Esophagus muscularis mucosa (tissue), 4 donors: ENCODE measurements around the gene VWC2L.

ENCODE experiments used
- EP300 ChIP-seq: sonication (generic); formaldehyde crosslinking; IDR thresholded peaks from one replicate; pipeline ENCODE4 v1.6.1; 2017; ENCODE audit warnings: antibody characterized with exemption
- POLR2A ChIP-seq: fragments of 450-650 bp; IDR thresholded peaks from one replicate; pipeline ENCODE4 v1.6.1; 2017; ENCODE audit warnings: antibody characterized with exemption, moderate library complexity, mild to moderate bottlenecking, low read depth
- TF ChIP-seq, protein P1 (sequence below), 3 experiments: fragments of 200-600 bp in 2 of 3; fragments of 450-650 bp in 1 of 3; sonication (generic) in 2 of 3; IDR thresholded peaks; one replicate each; pipeline ENCODE4 v1.5.1; 2017 to 2019; ENCODE audit warnings: antibody characterized with exemption in 3 of 3, mild to moderate bottlenecking in 2 of 3, moderate library complexity in 1 of 3

DNA sequence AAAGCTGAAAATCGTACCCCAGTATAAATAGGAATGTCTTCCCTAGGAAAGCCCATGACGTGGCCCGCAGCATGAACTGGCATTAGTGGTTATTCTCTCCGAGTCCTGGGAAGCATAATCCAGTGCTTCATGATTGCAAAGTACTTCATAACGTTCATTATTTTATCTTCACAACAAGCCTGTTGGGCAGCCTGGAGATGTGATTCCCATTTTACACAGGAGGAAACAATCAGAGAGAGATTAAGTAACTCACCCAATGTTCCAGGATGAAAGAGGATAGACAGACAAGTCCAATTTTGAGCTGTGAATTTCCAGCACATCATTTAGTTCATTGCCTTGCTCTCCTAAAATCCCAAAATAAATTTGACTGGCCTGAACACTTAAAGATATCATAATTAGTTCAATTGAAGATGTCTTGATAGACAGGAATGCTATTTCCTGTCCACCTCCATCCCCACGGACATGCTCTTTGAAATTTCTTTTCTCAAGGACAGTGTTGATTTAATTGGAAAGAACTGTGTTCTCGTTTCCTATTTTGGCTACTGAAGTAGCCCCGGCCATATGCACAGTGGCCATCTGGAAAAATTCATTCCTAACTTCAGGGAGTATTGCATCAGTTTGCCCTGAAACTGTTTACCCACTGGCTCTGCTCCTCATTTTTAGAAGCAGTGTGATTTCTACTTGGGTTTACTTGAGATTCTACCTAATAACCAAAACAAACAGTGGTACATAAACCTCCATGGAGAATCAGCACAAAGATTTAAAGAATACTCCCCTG, 93.9 kb downstream of the VWC2L start:
- TF ChIP-seq, protein P1, sequence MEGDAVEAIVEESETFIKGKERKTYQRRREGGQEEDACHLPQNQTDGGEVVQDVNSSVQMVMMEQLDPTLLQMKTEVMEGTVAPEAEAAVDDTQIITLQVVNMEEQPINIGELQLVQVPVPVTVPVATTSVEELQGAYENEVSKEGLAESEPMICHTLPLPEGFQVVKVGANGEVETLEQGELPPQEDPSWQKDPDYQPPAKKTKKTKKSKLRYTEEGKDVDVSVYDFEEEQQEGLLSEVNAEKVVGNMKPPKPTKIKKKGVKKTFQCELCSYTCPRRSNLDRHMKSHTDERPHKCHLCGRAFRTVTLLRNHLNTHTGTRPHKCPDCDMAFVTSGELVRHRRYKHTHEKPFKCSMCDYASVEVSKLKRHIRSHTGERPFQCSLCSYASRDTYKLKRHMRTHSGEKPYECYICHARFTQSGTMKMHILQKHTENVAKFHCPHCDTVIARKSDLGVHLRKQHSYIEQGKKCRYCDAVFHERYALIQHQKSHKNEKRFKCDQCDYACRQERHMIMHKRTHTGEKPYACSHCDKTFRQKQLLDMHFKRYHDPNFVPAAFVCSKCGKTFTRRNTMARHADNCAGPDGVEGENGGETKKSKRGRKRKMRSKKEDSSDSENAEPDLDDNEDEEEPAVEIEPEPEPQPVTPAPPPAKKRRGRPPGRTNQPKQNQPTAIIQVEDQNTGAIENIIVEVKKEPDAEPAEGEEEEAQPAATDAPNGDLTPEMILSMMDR (IDR thresholded peaks at IDR 0.05), result no peak
- no peak for TF ChIP-seq EP300
- no peak for TF ChIP-seq POLR2A
